ENCODE measurements around the gene SESTD1. TPM values are rescaled to one million over a fixed set of nuclear protein-coding genes. Genes with fewer than 3 reads are reported as not detected.

SESTD1 gene
- total RNA-seq, 1 experiment from 2014 or later: 0.07 TPM

- Histone ChIP-seq H4K20me1 (ENCODE audit: insufficient read depth, low read depth, low read length) (no peaks in the 10 kb centered on the region), H3K79me2 (ENCODE audit: low read length) (no peaks in the 10 kb centered on the region), H3K4me1 (ENCODE audit: low read length) (no peaks in the 10 kb centered on the region), H3K27me3 (ENCODE audit: low read length) (no peaks in the 10 kb centered on the region), H3K9ac (ENCODE audit: low read length) (no peak overlapping the region), H3K4me2 (ENCODE audit: low read depth, low read length, poor library complexity, severe bottlenecking) (no peak overlapping the region), H3K36me3 (ENCODE audit: insufficient read depth, low read length) (no peaks in the 10 kb centered on the region), H3K9me3 (ENCODE audit: low read length) (no peaks in the 10 kb centered on the region), H3K4me3 (ENCODE audit: low read length) (no peak overlapping the region), H3K27ac (ENCODE audit: low read length) (no peak overlapping the region), H2AFZ (ENCODE audit: low read length) (no peak overlapping the region), H3K9me2 (replicated peaks; ENCODE audit: insufficient read depth, low read length) (no peaks in the 10 kb centered on the region)
- no peak for DNase-seq
Observed at GRCh38 chr2:179125404-179125803, 139.2 kb downstream of the SESTD1 start.

GRCh38 chr2:179124282-179124681 is 140.3 kb downstream of the SESTD1 start:
- Histone ChIP-seq H3K9ac (ENCODE audit: low read length) (no peak overlapping the region), H3K4me2 (ENCODE audit: low read depth, low read length, poor library complexity, severe bottlenecking) (no peak overlapping the region), H2AFZ (ENCODE audit: low read length) (no peak overlapping the region), H3K27me3 (ENCODE audit: low read length) (no peaks in the 10 kb centered on the region), H3K4me1 (ENCODE audit: low read length) (no peaks in the 10 kb centered on the region), H3K36me3 (ENCODE audit: insufficient read depth, low read length) (no peaks in the 10 kb centered on the region), H3K9me2 (replicated peaks; ENCODE audit: insufficient read depth, low read length) (no peaks in the 10 kb centered on the region), H3K4me3 (ENCODE audit: low read length) (no peak overlapping the region), H3K79me2 (ENCODE audit: low read length) (no peaks in the 10 kb centered on the region), H4K20me1 (ENCODE audit: insufficient read depth, low read depth, low read length) (no peaks in the 10 kb centered on the region), H3K27ac (ENCODE audit: low read length) (no peak overlapping the region), H3K9me3 (ENCODE audit: low read length) (no peaks in the 10 kb centered on the region)
- no peak for DNase-seq

- no peaks in the 10 kb centered on the region for H3K36me3 ChIP-seq (ENCODE audit: insufficient read depth, low read length)
- H3K79me2 ChIP-seq (ENCODE audit: low read length): no peaks in the 10 kb centered on the region
- no peak overlapping the region for H2AFZ ChIP-seq (ENCODE audit: low read length)
- H3K4me3 ChIP-seq (ENCODE audit: low read length): no peak overlapping the region
- H3K27ac ChIP-seq (ENCODE audit: low read length): no peak overlapping the region
- H3K27me3 ChIP-seq (ENCODE audit: low read length): no peaks in the 10 kb centered on the region
- no peaks in the 10 kb centered on the region for H3K4me1 ChIP-seq (ENCODE audit: low read length)
- DNase-seq: no peak
- H3K9me2 ChIP-seq (replicated peaks; ENCODE audit: insufficient read depth, low read length): no peaks in the 10 kb centered on the region
- H3K9ac ChIP-seq (ENCODE audit: low read length): no peak overlapping the region
- H3K4me2 ChIP-seq (ENCODE audit: low read depth, low read length, poor library complexity, severe bottlenecking): no peak overlapping the region
- H3K9me3 ChIP-seq (ENCODE audit: low read length): no peaks in the 10 kb centered on the region
- H4K20me1 ChIP-seq (ENCODE audit: insufficient read depth, low read depth, low read length): no peaks in the 10 kb centered on the region
Observed at GRCh38 chr2:179123272-179123662, 141.4 kb downstream of the SESTD1 start.

- Histone ChIP-seq H3K9ac (ENCODE audit: low read length) (no peak overlapping the region), H3K4me1 (ENCODE audit: low read length) (no peaks in the 10 kb centered on the region)
- DNase-seq: no peak
Observed at GRCh38 chr2:179107737-179108136, 156.9 kb downstream of the SESTD1 start.

GRCh38 chr2:179106676-179107428 is 157.8 kb downstream of the SESTD1 start:
- H3K4me2 ChIP-seq (ENCODE audit: low read depth, low read length, poor library complexity, severe bottlenecking): no peak overlapping the region
- H3K27me3 ChIP-seq (ENCODE audit: low read length): no peaks in the 10 kb centered on the region
- no peak overlapping the region for H3K27ac ChIP-seq (ENCODE audit: low read length)
- DNase-seq: no peak
- H4K20me1 ChIP-seq (ENCODE audit: insufficient read depth, low read depth, low read length): no peaks in the 10 kb centered on the region
- H2AFZ ChIP-seq (ENCODE audit: low read length): no peak overlapping the region
- H3K79me2 ChIP-seq (ENCODE audit: low read length): no peaks in the 10 kb centered on the region
- no peaks in the 10 kb centered on the region for H3K9me2 ChIP-seq (replicated peaks; ENCODE audit: insufficient read depth, low read length)
- H3K4me1 ChIP-seq (ENCODE audit: low read length): no peaks in the 10 kb centered on the region
- H3K36me3 ChIP-seq (ENCODE audit: insufficient read depth, low read length): no peaks in the 10 kb centered on the region
- no peak overlapping the region for H3K4me3 ChIP-seq (ENCODE audit: low read length)
- H3K9ac ChIP-seq (ENCODE audit: low read length): no peak overlapping the region
- H3K9me3 ChIP-seq (ENCODE audit: low read length): no peaks in the 10 kb centered on the region

More at GRCh38 chr2:179107737-179108136, 156.9 kb downstream of the SESTD1 start:
- H3K4me3 ChIP-seq (ENCODE audit: low read length): no peak overlapping the region
- no peaks in the 10 kb centered on the region for H3K27me3 ChIP-seq (ENCODE audit: low read length)
- H3K79me2 ChIP-seq (ENCODE audit: low read length): no peaks in the 10 kb centered on the region
- H3K36me3 ChIP-seq (ENCODE audit: insufficient read depth, low read length): no peaks in the 10 kb centered on the region
- no peak overlapping the region for H2AFZ ChIP-seq (ENCODE audit: low read length)
- H3K4me2 ChIP-seq (ENCODE audit: low read depth, low read length, poor library complexity, severe bottlenecking): no peak overlapping the region
- no peak overlapping the region for H3K27ac ChIP-seq (ENCODE audit: low read length)
- no peaks in the 10 kb centered on the region for H4K20me1 ChIP-seq (ENCODE audit: insufficient read depth, low read depth, low read length)
- no peaks in the 10 kb centered on the region for H3K9me3 ChIP-seq (ENCODE audit: low read length)
- H3K9me2 ChIP-seq (replicated peaks; ENCODE audit: insufficient read depth, low read length): no peaks in the 10 kb centered on the region

GRCh38 chr2:179106342-179106675 is 158.3 kb downstream of the SESTD1 start:
- H3K27ac ChIP-seq (ENCODE audit: low read length): no peak overlapping the region
- H3K36me3 ChIP-seq (ENCODE audit: insufficient read depth, low read length): no peaks in the 10 kb centered on the region
- H3K4me2 ChIP-seq (ENCODE audit: low read depth, low read length, poor library complexity, severe bottlenecking): no peak overlapping the region
- no peaks in the 10 kb centered on the region for H3K4me1 ChIP-seq (ENCODE audit: low read length)
- H2AFZ ChIP-seq (ENCODE audit: low read length): no peak overlapping the region
- H3K9me3 ChIP-seq (ENCODE audit: low read length): no peaks in the 10 kb centered on the region
- H4K20me1 ChIP-seq (ENCODE audit: insufficient read depth, low read depth, low read length): no peaks in the 10 kb centered on the region
- no peaks in the 10 kb centered on the region for H3K79me2 ChIP-seq (ENCODE audit: low read length)
- no peaks in the 10 kb centered on the region for H3K27me3 ChIP-seq (ENCODE audit: low read length)
- no peak for DNase-seq
- no peak overlapping the region for H3K9ac ChIP-seq (ENCODE audit: low read length)
- no peaks in the 10 kb centered on the region for H3K9me2 ChIP-seq (replicated peaks; ENCODE audit: insufficient read depth, low read length)
- no peak overlapping the region for H3K4me3 ChIP-seq (ENCODE audit: low read length)

- Histone ChIP-seq H3K27me3 (ENCODE audit: low read length) (no peaks in the 10 kb centered on the region), H2AFZ (ENCODE audit: low read length) (no peak overlapping the region), H3K36me3 (ENCODE audit: insufficient read depth, low read length) (no peaks in the 10 kb centered on the region), H3K4me2 (ENCODE audit: low read depth, low read length, poor library complexity, severe bottlenecking) (no peak overlapping the region), H3K27ac (ENCODE audit: low read length) (no peak overlapping the region), H3K9ac (ENCODE audit: low read length) (no peak overlapping the region), H3K9me2 (replicated peaks; ENCODE audit: insufficient read depth, low read length) (no peaks in the 10 kb centered on the region), H3K9me3 (ENCODE audit: low read length) (no peaks in the 10 kb centered on the region), H3K79me2 (ENCODE audit: low read length) (no peaks in the 10 kb centered on the region), H4K20me1 (ENCODE audit: insufficient read depth, low read depth, low read length) (no peaks in the 10 kb centered on the region), H3K4me1 (ENCODE audit: low read length) (no peaks in the 10 kb centered on the region), H3K4me3 (ENCODE audit: low read length) (no peak overlapping the region)
- DNase-seq: no peak
Observed at GRCh38 chr2:179104736-179105135, 159.9 kb downstream of the SESTD1 start.

GRCh38 chr2:179098080-179098689 is 166.4 kb downstream of the SESTD1 start:
- Histone ChIP-seq H3K36me3 (ENCODE audit: insufficient read depth, low read length) (no peaks in the 10 kb centered on the region), H3K4me1 (ENCODE audit: low read length) (peaks cover 6% of the 10 kb centered on the region), H3K27me3 (ENCODE audit: low read length) (no peaks in the 10 kb centered on the region), H3K4me3 (ENCODE audit: low read length) (no peak overlapping the region), H4K20me1 (ENCODE audit: insufficient read depth, low read depth, low read length) (no peaks in the 10 kb centered on the region), H3K9ac (ENCODE audit: low read length) (no peak overlapping the region), H3K9me2 (replicated peaks; ENCODE audit: insufficient read depth, low read length) (no peaks in the 10 kb centered on the region), H3K4me2 (ENCODE audit: low read depth, low read length, poor library complexity, severe bottlenecking) (no peak overlapping the region), H3K79me2 (ENCODE audit: low read length) (no peaks in the 10 kb centered on the region), H2AFZ (ENCODE audit: low read length) (no peak overlapping the region), H3K9me3 (ENCODE audit: low read length) (no peaks in the 10 kb centered on the region), H3K27ac (ENCODE audit: low read length) (no peak overlapping the region)
- DNase-seq: no peak

All from Karpas-422 (cell line).